ENCODE measurements around the gene CD300LB.
"Not testable (repeated sequence)": the region's sequence is repeated elsewhere in the genome, so short reads cannot be mapped to it uniquely, and the experiment has no call there.

The CD300LB gene

GRCh38 chr17:74488276-74488675 lies 43.0 kb downstream of the CD300LB start:
- DNase-seq = not testable (repeated sequence)

DNA sequence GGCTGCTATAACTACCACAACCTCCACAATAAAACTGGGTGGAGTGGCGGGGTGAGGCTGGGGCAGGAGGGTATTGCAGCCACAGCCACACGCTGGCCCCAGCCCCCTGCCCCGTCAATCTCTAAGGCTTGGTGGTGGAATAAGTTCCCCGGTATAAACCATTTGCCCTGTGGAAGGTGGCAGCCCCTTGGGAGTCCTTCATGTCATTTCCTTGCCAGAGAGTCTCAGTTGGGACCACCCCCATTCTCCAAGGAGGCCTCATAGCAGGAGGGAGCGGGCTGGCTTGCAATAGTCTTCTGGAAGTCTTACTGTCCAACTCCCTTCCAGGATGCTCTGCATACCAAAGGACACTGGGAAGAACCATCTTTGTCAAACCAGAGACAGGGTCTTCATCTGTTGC lies 45.4 kb downstream of the CD300LB start:
- DNase-seq = no peak

- DNase-seq = no peak
These were observed 46.1 kb downstream of the CD300LB start for GRCh38 chr17:74485022-74485743.

- DNase-seq = no peak
These were observed 47.2 kb downstream of the CD300LB start for GRCh38 chr17:74484066-74484465.

GRCh38 chr17:74481621-74482020 lies 49.7 kb downstream of the CD300LB start:
- no peak for DNase-seq

- no peak for DNase-seq
These were observed 51.0 kb downstream of the CD300LB start for GRCh38 chr17:74480290-74480689.

DNA sequence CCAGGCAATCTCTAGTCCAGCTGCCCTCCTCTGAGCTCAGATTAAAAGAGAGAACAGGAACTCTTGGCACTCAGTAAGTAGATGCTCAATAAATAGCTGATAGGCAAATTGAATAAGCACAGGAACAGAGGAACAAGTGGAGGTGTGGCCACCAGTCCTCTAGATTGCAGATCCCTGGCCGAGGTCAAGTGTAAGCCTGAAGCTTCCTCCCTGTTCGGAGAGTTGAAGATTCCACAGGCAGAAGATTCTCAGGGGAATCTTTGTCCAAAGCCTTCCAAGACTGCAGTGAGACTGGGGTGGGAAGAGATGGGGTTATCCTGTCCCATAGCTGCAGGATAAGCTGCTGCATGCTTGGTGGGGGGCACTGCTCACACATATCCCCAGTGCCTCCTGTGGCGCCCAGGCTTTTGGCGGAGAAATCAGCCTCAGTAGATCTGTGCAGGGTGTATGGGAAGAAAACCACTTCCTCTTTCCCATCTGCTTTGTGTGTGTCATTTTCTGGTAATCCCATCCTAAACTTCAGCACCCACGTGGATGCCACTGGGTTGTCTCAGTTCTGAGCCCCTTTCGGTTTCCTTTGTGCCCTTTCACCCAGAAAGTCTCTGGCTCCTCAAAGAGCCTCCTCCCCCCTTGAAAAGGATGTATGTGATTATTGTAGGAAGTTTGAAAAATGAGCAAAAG lies 52.7 kb downstream of the CD300LB start:
- peak; percentile 80 for DNase-seq

DNA sequence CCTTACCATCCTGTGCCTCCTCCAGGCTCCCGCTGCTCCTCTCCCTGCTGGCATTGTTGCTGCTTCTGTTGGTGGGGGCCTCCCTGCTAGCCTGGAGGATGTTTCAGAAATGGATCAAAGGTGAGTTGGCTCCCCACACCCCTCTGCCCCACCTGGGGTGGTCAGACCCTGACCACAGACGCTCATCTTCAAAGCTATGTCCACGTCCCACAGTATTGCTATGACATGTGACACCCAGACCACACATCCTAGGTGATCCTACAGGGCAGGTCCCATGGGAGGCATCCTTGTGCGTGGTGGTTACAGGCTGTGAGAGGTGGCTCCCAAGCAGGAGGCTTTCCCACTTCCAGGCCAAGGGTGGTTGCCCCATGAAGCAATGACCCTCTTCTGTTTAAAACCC lies 53.9 kb downstream of the CD300LB start:
- DNase-seq = no peak

GRCh38 chr17:74475189-74475588 lies 56.1 kb downstream of the CD300LB start:
- no peak for DNase-seq

DNA sequence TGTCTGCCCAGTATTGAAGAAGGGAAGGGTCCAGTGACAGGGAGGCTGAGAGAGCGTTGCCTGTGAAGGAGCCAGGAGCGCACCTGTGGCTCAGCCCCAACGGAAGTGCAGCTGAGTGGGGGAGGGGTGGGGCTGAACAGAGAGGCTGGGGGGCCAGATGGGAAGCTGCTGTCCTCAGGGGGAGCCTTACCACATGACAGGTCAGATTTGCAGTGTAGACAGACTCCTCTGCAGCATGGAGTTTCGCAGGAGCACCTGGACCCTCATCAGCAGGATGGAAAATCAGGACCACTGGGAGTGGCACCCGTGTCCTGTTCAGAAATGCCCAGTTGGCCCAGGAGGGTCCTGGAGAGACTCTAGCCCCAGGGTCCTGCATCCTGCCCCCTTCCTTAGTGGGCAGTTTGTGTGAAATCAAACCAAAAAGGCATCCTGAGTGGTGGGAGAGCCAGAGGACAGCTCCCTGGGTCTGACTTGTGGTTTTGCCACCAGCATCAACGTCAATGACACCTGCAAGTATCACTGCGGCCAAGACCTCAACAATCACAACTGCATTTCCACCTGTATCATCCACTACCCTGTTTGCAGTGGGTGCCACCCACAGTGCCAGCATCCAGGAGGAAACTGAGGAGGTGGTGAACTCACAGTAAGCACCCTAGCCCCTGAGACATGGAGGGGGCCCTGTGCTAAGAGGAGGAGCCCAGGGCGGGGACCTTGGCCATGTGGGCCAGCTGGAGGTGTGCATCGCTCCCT lies 57.1 kb downstream of the CD300LB start:
- DNase-seq = peak; percentile 82

GRCh38 chr17:74473294-74473693 lies 58.0 kb downstream of the CD300LB start:
- DNase-seq = no peak

DNA sequence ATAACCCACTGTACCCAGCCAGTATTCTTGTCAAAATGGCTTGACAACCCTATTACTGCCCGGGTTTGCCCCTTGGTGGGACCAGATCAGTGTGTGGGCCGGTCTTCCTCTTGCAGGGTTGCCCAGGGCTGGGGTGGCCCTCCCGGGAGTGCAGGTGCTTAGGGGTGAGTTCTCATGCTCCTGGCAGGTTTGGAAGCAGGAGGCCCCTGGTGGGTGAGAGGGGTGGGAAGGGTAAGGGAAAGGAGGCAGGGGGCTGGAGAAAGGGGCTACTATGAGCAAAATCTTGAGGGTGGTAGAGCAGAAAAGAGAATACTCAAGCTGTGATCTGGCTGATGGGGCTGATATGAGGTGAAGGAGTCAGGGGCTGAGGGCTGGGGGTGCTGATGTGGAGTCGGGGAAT lies 58.4 kb downstream of the CD300LB start:
- no peak for DNase-seq

- DNase-seq = no peak
These were observed 59.9 kb downstream of the CD300LB start for GRCh38 chr17:74471341-74471740.
